HepG2 (cell line): ENCODE data around the gene CIROP. TPM values are rescaled to one million over a fixed set of nuclear protein-coding genes. Genes with fewer than 3 reads are reported as not detected.

ENCODE experiments used
- FIP1L1 ChIP-seq: fragments of 200-400 bp; formaldehyde crosslinking; IDR thresholded peaks from 2 replicates; pipeline ENCODE4 v1.6.1; 2018; ENCODE audit warnings: low read depth, mild to moderate bottlenecking, low read length, moderate library complexity, borderline replicate concordance; ENCODE audit not compliant: insufficient read depth
- HMGXB4 ChIP-seq, 2 experiments: sonication (generic) in 1 of 2; formaldehyde crosslinking in 1 of 2; IDR thresholded peaks; 2 replicates each; pipeline versions ENCODE4 v1.4.0 to v1.6.1; 2018 to 2020; ENCODE audit warnings: missing genetic modification reagents in 2 of 2, borderline replicate concordance in 1 of 2, low read depth in 1 of 2, mild to moderate bottlenecking in 1 of 2, missing biosample characterization in 1 of 2
- HNRNPUL1 ChIP-seq: fragments of 200-400 bp; formaldehyde crosslinking; IDR thresholded peaks from 2 replicates; pipeline ENCODE4 v1.6.1; 2017; ENCODE audit warnings: low read depth, mild to moderate bottlenecking, low read length, moderate library complexity
- IRX3 ChIP-seq: sonication (generic); formaldehyde crosslinking; IDR thresholded peaks from 2 replicates; pipeline ENCODE4 v1.8.1; 2023; ENCODE audit warnings: mild to moderate bottlenecking, low read depth, missing genetic modification reagents, borderline replicate concordance
- JDP2 ChIP-seq: sonication (generic); formaldehyde crosslinking; IDR thresholded peaks from 2 replicates; pipeline ENCODE4 v1.8.1; 2022; ENCODE audit warnings: missing genetic modification reagents, borderline replicate concordance
- MIER3 ChIP-seq: IDR thresholded peaks from 2 replicates; pipeline ENCODE4 v1.6.1; 2016; ENCODE audit warnings: missing compliant biosample characterization, borderline replicate concordance
- NFE2 ChIP-seq: sonication (generic); formaldehyde crosslinking; IDR thresholded peaks from 2 replicates; pipeline ENCODE4 v1.4.0; 2020; ENCODE audit warnings: missing genetic modification reagents
- RCOR2 ChIP-seq: IDR thresholded peaks from 2 replicates; pipeline ENCODE4 v1.6.1; 2016; ENCODE audit warnings: missing biosample characterization, missing genetic modification reagents
- RNF219 ChIP-seq: sonication (generic); formaldehyde crosslinking; IDR thresholded peaks from 2 replicates; pipeline ENCODE4 v1.5.0; 2020; ENCODE audit warnings: mild to moderate bottlenecking, missing genetic modification reagents
- RXRA ChIP-seq: sonication (generic); formaldehyde crosslinking; IDR thresholded peaks from 2 replicates; pipeline ENCODE4 v1.5.1; 2020; ENCODE audit warnings: missing genetic modification reagents
- SOX5 ChIP-seq: IDR thresholded peaks from 2 replicates; pipeline ENCODE4 v1.6.1; 2016; ENCODE audit warnings: borderline replicate concordance
- TEAD3 ChIP-seq: optimal IDR thresholded peaks from 2 replicates; pipeline ENCODE3; 2016; ENCODE audit warnings: borderline replicate concordance
- polyA plus RNA-seq, 8 experiments: library from polyadenylated mRNA; depleted of rRNA in 3 of 8; stranded (reverse) in 7 of 8; unstranded in 1 of 8; fragments of >200 nt; fragmentation: Illumina TruSeq in 4 of 8; extraction: Trizol in 4 of 8; gene quantifications; 2 replicates each; pipeline versions ENCODE4 v1.2.1 to v1.2.3, GENCODE V29; 2011 to 2016; ENCODE audit warnings: low read depth in 4 of 8, missing spikeins in 1 of 8, mixed read lengths in 1 of 8; ENCODE audit not compliant: insufficient read depth in 1 of 8
- total RNA-seq, 5 experiments: library from RNA; depleted of rRNA; stranded (reverse); fragments of >200 nt; fragmentation: Illumina TruSeq; extraction: Trizol; gene quantifications; 2 replicates each; pipeline ENCODE4 v1.2.3, GENCODE V29; 2016; ENCODE audit warnings: low read depth in 1 of 5
- TF ChIP-seq, protein P1 (sequence below): sonication (generic); formaldehyde crosslinking; IDR thresholded peaks from 2 replicates; pipeline ENCODE4 v1.4.0; 2020; ENCODE audit warnings: mild to moderate bottlenecking, missing genetic modification reagents
- TF ChIP-seq, protein P2 (sequence below): sonication (generic); formaldehyde crosslinking; IDR thresholded peaks from 2 replicates; pipeline ENCODE4 v1.4.0; 2020; ENCODE audit warnings: missing genetic modification reagents

CIROP gene
- total and polyA plus RNA-seq, 2 of the 13 experiments (the other 11 are each of a cell fraction or from before 2014, with no cell fraction given) = 0.07 TPM; not detected in 1

GRCh38 chr14:23120541-23121251 lies 15.9 kb upstream of the CIROP start (continued):
- TF ChIP-seq MIER3 (CRISPR knock-in tag) = peak; percentile 98; the same call in 1 of the 2 replicates
- TF ChIP-seq, protein P1, sequence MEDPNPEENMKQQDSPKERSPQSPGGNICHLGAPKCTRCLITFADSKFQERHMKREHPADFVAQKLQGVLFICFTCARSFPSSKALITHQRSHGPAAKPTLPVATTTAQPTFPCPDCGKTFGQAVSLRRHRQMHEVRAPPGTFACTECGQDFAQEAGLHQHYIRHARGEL (CRISPR knock-in tag) = no peak
- TF ChIP-seq RNF219 (CRISPR knock-in tag) = no peak
- 0 out of 2 replicates have a peak, but pooled peaks have one; percentile 39 for TF ChIP-seq RCOR2 (CRISPR knock-in tag)
- TF ChIP-seq, protein P2, sequence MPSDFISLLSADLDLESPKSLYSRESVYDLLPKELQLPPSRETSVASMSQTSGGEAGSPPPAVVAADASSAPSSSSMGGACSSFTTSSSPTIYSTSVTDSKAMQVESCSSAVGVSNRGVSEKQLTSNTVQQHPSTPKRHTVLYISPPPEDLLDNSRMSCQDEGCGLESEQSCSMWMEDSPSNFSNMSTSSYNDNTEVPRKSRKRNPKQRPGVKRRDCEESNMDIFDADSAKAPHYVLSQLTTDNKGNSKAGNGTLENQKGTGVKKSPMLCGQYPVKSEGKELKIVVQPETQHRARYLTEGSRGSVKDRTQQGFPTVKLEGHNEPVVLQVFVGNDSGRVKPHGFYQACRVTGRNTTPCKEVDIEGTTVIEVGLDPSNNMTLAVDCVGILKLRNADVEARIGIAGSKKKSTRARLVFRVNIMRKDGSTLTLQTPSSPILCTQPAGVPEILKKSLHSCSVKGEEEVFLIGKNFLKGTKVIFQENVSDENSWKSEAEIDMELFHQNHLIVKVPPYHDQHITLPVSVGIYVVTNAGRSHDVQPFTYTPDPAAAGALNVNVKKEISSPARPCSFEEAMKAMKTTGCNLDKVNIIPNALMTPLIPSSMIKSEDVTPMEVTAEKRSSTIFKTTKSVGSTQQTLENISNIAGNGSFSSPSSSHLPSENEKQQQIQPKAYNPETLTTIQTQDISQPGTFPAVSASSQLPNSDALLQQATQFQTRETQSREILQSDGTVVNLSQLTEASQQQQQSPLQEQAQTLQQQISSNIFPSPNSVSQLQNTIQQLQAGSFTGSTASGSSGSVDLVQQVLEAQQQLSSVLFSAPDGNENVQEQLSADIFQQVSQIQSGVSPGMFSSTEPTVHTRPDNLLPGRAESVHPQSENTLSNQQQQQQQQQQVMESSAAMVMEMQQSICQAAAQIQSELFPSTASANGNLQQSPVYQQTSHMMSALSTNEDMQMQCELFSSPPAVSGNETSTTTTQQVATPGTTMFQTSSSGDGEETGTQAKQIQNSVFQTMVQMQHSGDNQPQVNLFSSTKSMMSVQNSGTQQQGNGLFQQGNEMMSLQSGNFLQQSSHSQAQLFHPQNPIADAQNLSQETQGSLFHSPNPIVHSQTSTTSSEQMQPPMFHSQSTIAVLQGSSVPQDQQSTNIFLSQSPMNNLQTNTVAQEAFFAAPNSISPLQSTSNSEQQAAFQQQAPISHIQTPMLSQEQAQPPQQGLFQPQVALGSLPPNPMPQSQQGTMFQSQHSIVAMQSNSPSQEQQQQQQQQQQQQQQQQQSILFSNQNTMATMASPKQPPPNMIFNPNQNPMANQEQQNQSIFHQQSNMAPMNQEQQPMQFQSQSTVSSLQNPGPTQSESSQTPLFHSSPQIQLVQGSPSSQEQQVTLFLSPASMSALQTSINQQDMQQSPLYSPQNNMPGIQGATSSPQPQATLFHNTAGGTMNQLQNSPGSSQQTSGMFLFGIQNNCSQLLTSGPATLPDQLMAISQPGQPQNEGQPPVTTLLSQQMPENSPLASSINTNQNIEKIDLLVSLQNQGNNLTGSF (CRISPR knock-in tag) = peak; percentile 66; the same call in 1 of the 2 replicates
- TF ChIP-seq TEAD3 (CRISPR knock-in tag) = peak; percentile 91
- no peak for TF ChIP-seq NFE2
- TF ChIP-seq JDP2 = no peak
- TF ChIP-seq SOX5 (CRISPR knock-in tag) = peak; percentile 58; the same call in 1 of the 2 replicates
- no peak for TF ChIP-seq IRX3 (CRISPR knock-in tag)
- TF ChIP-seq HMGXB4 (CRISPR knock-in tag; IDR thresholded peaks at IDR 0.05; ENCODE audit: borderline replicate concordance in 1 of 2, low read depth in 1 of 2) = peak; percentile 98 to 99
- TF ChIP-seq HNRNPUL1 = no peak
- TF ChIP-seq RXRA = peak; percentile 71; the same call in 1 of the 2 replicates
- TF ChIP-seq FIP1L1 = no peak
